ENCODE results near the gene CLEC16A.

CLEC16A gene

GRCh38 chr16:11140466-11140865, 196.1 kb downstream of the CLEC16A start:
- no peak for DNase-seq (ENCODE audit: low read depth in 2 of 2)

GRCh38 chr16:11140867-11141266, 196.5 kb downstream of the CLEC16A start:
- no peak for DNase-seq (ENCODE audit: low read depth in 2 of 2)

GRCh38 chr16:11141409-11142260, 197.3 kb downstream of the CLEC16A start:
- no peak for DNase-seq (ENCODE audit: low read depth in 2 of 2)

GRCh38 chr16:11142261-11142630, 197.9 kb downstream of the CLEC16A start:
- no peak for DNase-seq (ENCODE audit: low read depth in 2 of 2)

DNA sequence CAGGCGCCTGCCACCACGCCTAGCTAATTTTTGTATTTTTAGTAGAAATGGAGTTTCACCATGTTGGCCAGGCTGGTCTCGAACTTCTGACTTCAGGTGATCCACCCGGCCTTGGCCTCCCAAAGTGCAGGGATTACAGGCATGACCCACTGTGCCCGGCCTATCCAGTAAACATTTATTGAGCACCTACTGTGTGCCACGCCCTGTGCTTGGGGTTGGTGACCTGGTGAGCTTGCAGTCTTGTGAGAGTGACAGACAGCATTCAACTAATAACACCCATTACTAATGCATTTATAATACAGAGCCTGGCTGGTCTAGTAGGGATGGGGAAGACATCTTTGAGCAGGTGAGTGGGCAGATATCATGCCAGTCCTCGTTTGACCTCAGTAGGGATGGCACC, 198.6 kb downstream of the CLEC16A start:
- DNase-seq (ENCODE audit: low read depth in 2 of 2): no peak

GRCh38 chr16:11143372-11144035, 199.1 kb downstream of the CLEC16A start:
- no peak for DNase-seq (ENCODE audit: low read depth in 2 of 2)

- DNase-seq (ENCODE audit: low read depth in 2 of 2): no peak
These were observed 199.8 kb downstream of the CLEC16A start for GRCh38 chr16:11144122-11144521.

DNA sequence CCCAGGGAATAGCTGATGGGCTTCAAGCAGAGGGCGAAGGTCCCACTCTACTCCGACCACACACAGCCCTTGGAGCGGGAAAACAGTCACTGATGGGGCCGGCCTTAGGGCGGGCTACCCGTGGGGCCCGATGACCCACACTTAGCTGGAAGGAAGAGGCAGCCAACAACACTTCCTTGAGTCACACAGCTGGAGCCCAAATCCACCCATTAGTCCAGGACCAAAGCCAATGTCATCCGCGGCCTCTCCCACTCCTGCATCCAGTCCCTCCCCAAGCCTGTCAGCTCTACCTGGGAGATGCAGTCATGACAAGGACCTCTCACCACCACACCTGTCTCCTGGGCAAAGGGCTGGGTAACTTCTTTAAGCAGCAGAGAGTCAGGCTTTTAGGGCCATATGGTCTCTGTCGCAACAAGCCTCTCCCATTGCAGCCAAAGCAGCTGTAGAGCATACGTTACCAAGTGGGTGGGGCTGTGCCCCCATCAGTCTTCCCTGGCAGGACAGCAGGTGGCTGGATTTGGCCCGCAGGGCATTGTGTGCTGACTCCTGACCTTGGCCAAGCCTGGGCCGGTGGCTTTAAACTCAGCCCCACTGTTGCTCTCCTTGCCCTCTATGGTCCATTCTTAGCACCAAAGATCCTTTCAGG, 200.9 kb downstream of the CLEC16A start:
- no peak for DNase-seq (ENCODE audit: low read depth in 2 of 2)

GRCh38 chr16:11145819-11146211, 201.5 kb downstream of the CLEC16A start:
- no peak for DNase-seq (ENCODE audit: low read depth in 2 of 2)

DNA sequence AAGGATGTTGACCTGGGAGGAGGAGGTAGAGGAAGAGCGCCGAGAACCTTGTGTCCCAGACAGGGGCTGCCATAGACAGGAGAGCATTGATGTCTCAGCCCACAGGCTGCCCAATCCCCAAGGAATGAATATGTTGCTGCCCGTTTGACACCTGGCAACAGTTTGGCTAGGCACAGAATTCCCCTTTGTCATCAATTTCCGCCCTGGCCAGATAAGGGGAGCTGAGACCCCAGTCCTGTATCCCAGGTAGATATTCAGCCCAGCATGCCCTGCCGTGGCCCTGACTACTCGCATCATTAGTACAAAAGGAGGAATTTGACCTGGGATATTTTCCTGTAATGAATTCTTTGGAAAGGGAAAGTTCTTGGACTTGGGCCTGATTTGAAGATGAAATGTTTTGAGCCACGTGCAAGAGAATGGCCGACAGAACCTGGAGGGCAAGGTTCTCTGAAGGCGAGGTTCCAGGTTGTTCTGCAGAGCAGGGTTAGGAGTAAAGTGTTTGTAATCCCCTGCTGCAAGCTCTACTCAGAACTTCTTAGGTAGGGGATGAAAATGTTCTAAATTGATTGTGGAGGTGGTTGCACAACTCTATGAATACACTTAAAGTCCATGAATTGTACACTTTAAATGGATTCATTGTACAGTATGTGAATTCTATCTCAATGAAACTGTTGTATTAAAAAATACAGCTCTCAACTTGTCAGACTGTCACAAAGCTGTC, 202.8 kb downstream of the CLEC16A start:
- DNase-seq (ENCODE audit: low read depth in 2 of 2): no peak

- no peak for DNase-seq (ENCODE audit: low read depth in 2 of 2)
These were observed 203.5 kb downstream of the CLEC16A start for GRCh38 chr16:11147754-11148444.

GRCh38 chr16:11149011-11149616, 204.8 kb downstream of the CLEC16A start:
- DNase-seq (ENCODE audit: low read depth in 2 of 2): no peak

GRCh38 chr16:11150190-11150589, 205.8 kb downstream of the CLEC16A start:
- no peak for DNase-seq (ENCODE audit: low read depth in 2 of 2)

GRCh38 chr16:11151156-11151884, 207.0 kb downstream of the CLEC16A start:
- DNase-seq (ENCODE audit: low read depth in 2 of 2): no peak

DNA sequence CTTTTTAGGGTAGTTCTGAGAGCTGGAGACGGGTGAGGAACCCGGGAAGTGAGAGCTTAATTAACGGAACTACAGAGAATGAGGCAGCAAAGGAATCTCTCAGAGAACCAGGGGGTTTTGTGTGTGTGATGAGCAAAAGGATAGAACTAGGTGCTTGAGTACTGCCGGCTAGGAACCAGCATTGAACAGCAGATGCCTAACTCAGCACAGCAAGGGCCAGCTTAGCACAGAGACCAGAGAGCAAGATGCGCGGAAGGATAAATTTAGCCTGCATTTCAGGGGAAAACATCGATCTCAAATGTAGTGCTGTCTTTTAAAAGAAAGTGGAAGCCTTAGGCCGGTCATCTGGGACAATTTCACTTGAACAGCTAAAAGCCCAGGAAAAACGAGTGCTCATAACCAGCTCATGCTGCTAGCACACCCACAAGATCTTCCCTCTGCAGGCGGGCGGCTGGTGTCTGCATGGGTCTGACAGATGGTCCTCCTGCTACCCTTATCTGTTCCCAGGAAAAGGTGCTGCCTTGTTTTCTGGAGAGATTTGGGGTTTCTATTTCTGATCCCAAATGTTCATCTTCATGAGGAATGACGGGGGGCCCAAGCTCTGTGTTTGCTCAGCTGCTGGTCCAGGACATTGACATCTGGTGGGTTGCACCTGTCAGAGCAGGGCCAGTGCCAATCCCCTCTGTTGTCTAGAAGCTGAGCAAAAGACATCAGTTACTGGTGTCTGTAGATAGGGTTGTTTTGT, 207.7 kb downstream of the CLEC16A start:
- no peak for DNase-seq (ENCODE audit: low read depth in 2 of 2)

DNA sequence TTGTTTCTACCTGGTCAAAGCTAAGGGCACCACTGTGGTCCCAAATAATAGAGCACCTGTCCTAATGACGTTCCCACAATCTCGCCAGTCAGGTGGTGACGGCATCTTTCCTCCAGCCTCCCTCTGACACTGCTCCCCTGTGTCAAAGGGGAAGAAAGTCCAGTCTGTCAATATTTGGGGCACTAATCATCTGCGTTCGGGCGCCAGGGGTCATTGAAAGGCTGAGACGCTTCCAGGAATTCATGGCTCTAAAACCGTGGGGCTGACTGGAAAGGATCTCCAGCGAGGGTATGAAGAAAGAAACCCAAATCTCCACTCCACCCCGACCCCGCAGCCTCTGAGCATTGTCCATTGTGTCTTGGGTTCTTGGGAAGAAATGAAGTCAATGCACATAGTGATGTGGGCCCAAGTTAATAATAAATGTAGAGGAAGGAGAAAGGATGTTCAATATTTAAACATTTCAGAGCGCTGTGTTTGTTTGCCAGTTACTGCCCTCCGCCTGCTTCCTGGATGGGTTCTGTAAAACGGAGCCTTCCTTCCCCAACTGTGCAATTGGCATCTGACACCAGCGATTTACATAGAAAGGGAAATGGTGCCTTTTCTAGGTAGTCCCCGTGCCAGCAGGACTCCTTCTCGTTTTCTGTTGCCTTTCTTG, 208.4 kb downstream of the CLEC16A start:
- DNase-seq (ENCODE audit: low read depth in 2 of 2): no peak

GRCh38 chr16:11155284-11155806, 211.0 kb downstream of the CLEC16A start:
- no peak for DNase-seq (ENCODE audit: low read depth in 2 of 2)

DNA sequence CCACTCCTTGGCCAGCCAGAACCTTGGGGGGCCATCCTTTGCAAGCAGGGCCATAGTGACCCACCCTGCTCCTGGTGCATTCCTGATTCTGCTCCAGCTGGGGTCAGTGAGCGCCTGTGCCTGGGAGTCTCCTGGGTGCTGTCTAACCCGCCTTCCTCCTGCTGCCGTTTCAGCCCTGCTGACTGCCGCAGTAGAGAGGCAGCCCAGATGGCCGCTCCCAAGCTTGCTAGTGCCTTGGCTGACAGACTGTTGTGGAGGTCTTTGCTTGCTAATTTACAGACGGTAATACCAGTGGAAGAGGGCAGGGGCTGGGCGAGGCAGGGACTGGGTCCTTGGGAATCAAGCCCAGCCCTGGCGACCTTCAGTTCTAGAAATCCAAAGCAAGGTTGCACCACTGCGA, 212.0 kb downstream of the CLEC16A start:
- DNase-seq (ENCODE audit: low read depth in 2 of 2): no peak

- no peak for DNase-seq (ENCODE audit: low read depth in 2 of 2)
These were observed 212.8 kb downstream of the CLEC16A start for GRCh38 chr16:11157143-11157542.

Measured in stimulated activated CD4-positive, alpha-beta T cell treated with anti-CD3 and anti-CD28 coated beads, Interleukin-4, amount 100 ng/mL, for 48 hours (primary cell).